ENCODE measurements around the gene HOXA6.

Gene HOXA6

DNA sequence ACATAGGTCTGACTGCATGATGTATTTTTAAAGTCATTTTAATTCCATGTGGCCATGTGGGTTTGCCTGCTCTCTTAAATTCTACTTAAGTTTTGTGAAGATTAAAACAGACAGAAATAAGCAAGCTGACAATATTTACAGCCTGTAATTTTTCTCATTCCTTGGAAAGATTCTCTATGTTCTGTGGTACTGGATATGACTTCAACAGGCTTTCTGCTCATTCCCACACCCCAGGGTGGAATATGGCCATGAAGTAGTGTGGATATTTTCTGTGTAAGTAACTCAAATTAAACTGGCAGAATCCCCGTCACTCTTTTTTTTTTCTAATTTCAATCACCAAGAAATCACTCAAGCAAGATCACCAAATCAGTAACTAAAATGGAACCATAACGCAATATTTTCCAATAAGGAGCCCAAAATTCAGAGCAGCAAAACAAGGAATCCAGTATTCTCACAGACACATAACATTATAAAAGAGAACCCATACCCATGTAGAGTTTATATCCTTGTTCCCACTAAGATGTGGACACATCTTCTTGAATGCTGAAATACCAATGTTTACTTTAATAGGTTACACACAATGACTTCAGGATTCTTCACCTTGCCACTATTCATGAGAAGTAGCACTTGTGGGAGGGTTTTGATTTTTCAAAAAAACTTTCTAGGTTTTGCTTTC is 9.8 kb downstream of the HOXA6 start:
- DNase-seq = no peak

DNA sequence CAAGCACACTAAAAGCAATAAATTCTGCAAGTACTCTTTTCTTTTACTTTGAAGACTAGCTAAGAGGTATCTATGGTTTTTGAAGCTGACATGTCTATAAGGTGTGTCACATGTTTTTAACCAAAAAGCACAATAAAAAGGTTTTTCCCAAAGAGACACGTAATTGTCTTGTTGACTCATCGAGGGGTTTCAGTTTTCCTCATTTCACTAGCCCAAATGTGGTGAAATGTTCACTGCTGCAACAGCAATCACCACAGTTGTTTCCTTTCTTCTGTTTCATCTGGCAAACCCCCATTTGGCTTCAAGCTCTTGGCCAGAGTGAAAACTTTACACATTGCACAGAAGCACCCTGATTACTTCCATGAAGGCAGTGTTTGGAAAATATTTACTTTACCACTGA is 13.2 kb downstream of the HOXA6 start:
- no peak for DNase-seq

DNA sequence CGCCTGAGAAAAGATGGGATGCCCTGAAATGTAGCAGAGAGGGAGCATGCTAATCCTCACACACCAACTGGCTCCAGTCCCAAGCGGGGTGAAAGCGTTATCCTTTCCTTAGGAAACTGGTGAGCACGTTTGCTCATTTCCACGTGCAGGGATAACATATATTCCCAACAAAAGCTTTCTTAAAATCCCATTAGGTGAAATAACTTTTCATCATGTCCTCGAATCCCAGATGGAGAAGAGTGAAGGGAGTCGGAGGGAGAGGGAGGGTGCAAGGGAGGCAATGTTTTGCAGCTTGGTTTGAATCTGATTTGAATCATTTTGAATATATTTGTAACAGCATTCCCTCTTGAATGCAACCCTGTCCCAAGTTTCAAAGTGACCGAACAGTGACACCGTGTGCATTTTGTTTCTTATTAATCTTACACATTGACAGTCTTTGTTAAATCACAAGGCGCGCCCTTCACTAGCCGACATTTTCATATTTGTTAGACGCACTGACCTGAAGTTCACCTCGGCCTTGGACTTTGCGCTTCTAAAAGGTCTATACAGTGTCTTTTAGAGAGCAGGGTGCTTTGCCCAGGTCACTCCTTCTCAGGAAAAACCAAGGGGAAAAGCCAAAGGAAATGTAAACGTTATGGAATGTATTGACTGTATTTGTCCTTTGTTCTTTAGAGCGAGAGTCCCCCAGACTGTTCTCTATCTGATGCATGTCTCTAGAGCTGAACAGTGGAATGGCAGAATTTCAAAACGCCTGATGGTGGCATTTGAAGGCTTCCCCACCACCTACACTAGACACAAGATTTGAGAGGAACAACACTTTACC is 14.0 kb downstream of the HOXA6 start:
- no peak for DNase-seq

DNA sequence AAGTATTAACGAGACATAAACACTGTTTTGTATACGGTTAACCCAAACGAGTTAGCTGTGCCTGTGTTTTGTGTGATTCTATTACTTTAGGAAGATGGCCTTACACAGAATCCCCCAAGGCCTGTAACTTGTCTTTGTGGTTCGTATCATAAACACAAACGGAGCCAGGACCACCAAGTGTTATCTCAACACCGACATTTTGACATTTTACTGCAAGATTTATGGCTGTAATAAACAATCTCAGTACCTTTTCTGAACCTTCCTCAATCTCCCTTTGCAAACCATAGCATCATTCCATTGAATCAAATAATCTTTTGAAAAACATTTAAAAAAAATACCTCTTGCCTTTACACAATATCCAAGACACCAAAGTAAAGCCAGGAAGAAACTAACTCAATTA is 14.6 kb downstream of the HOXA6 start:
- no peak for DNase-seq

DNA sequence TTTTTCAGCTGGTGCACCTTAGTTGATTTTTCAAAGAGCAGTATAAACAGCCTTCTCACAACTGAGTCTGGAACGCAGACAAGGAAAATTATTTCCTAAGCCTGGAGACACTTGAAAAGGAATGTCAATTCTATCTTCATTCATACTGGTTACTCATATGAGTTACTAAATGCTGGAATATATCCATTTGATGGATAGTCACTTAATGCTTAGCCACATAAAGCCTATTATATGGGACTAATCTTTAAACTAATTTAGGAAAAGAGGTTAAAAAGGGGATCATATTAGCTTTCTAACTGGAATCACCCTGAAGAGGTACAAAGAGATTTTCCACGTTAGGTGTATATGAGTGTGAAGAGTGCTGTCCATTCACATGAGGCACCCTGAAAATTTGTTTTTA is 15.4 kb downstream of the HOXA6 start:
- no peak for DNase-seq

GRCh38 chr7:27131390-27131819 is 16.2 kb downstream of the HOXA6 start:
- DNase-seq = no peak

- DNase-seq = peak; percentile 66
These were observed 16.8 kb downstream of the HOXA6 start, which contains the start of gene HOXA4 for GRCh38 chr7:27130540-27131389. TSS of gene HOXA4 (minus strand) at chr7:27130757. CDS start at chr7:27130733, 24 bp downstream.

DNA sequence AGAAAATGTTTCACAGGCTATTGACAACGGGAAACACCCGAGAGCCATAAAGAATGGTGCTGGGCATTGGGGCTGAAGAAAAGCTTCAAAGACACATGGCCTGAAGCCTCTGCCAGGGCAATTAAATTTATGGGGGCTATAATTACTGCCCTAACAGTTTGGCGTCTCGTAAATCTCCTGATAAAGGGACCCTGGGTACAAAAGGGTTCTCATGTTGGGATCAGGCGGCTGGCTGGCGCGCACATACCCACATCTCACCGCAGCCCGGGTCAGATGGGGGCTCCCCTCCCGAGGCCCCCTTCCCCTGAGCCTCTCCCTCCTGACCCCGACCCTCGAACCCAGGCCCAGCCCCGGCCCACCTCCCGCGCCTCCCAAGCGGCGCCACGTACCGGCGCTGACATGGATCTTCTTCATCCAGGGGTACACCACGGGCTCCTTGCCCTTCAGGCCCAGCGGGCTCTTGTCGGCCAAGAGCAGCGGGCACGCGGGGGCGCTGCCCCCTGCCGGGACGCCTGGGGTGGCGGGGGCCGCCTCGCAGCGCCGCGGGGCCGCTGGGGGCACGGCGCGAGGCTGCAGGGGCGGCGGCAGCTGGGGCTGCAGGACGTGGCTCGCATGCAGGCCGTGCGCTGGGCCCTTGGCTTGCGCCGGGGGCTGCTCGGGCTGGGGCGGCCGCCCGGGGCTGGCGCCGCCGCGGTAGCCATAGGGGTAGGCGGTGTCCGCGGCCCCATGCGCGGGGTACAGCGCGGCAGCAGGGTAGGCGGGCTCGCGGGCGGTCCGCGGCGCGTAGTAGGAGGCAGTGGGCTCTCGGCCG is 17.6 kb downstream of the HOXA6 start:
- DNase-seq = no peak

DNA sequence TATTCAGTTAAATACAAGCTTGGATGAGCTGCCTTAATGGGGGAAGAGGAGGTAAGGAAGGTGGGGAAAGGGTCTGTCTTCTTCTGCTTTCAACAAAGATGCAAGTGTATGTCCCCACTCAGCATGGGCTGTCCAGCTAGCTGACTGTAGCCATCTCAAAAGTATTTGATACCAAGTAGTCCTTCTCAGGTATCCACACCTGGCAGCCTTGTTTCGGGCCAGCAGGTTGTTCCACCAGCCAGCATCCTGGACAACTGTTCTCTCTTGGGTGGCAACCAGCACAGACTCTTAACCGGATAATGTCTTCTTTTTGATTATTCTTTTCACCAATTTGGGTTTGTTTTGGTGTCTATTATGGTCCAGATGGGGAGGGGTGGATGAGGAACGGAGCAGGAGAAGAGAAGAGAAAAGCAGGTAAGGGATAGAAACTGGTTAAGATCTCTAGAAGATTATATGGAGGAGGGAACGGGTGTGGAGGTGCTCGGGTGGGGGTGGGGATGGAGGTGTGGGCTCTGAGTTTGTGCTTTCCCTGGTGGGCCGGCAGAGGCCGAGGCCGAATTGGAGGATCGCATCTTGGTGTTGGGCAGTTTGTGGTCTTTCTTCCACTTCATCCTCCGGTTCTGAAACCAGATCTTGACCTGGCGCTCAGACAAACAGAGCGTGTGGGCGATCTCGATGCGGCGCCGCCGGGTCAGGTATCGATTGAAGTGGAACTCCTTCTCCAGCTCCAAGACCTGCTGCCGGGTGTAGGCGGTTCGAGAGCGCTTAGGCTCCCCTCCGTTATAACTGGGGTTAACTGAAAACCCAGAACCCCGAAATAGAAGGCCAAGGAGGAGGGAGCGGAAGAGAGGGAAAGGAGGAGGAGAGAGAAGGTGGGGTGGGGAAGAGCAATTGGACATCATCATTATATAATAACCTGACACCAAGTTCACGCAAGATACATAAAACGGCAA is 18.5 kb downstream of the HOXA6 start:
- no peak for DNase-seq

- DNase-seq = no peak
These were observed 19.5 kb downstream of the HOXA6 start for GRCh38 chr7:27128034-27128433.

- no peak for DNase-seq
These were observed 20.8 kb downstream of the HOXA6 start for GRCh38 chr7:27126596-27127327.

- no peak for DNase-seq
These were observed 21.6 kb downstream of the HOXA6 start for GRCh38 chr7:27125986-27126394.

- DNase-seq = no peak
These were observed 22.5 kb downstream of the HOXA6 start for GRCh38 chr7:27124902-27125689.

GRCh38 chr7:27124096-27124901 is 23.3 kb downstream of the HOXA6 start:
- DNase-seq = no peak

DNA sequence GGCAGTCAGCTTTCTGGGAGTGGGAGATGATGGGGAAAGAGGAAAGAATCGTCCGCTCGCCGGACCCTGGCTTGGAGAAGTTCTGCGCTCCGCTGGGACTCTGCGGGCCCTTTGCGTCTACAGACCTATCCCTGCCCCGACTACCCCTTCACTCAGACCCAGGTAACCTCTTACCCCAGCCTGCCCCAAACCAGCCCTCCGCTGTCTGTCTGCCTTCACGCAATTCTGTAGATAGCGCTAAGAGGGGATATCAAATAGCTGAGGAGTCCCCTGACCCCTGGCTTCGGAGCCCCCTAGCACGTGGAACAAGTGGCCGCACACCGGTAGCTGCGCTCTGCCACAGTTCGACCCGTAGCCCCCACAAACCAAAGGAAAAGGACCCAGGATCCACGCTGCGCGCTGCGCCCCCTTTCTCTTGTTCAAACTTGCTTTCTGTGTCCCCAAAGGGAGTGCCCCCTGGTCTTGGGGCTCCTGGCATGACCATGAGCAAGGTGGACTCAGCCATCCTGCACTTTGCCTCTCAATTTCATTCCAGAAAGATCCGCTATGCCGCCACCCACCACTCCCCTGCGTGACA is 24.0 kb downstream of the HOXA6 start:
- DNase-seq = no peak

DNA sequence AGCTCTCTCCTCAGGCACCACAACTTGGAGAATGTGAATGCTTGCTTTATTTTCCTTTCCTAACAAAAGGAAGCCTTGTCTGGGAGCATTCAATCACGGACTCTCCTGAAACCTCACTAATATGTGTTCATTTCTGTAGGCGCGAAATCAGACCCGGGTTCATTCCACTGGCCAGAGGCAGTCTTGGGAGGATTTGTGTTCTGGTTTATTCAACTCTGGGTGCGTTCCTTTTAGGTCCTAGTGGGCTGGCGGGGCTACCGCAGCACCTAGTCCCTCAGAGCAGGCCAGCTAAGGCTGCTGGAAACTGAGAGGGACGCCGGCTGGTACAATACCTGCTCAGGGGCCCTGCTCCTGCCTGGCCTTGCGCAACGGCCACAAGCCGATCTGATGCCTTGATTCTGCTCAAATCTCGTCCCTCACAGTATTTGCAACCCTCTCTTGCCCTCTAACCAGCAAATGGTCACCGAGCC is 24.5 kb downstream of the HOXA6 start:
- no peak for DNase-seq

DNA sequence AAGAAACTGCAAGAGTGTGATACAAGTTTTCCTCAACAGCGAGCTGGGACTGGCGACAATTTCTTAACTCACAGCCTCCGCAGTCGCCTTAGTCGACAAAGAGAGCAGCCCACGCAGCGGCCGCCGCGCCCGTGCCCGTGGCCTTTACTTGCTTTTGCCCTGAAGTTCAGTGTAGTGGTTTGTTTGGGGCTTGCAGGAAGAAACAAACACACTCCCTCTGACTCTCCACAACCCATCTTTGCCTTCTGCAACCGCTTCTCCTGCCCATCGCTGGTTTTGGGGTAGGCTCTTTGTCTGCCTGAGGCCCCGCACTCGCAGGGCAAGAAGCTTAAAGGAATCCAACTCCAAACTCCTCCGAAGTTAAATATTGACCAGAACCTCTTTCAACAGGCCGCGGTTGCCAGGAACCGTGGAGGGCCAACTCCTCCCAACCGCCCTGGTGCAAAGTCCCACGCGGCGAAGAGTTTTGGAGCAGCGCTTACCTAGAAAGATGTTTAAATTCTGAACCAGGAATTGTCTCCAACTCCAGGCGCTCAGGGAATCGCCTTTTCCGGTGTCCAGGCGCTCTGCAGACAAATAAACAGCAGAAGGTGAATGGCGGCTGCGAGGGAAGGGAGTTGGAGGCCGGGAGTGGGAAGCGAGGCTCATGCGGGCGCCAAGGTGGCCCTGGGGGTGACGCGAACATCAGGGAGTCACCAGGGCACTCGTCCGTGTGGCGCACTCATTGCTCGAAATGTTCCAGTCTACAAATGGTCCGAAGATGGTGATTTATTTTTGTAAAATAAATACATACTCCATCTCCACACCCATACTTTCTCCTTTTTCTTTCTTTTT is 25.3 kb downstream of the HOXA6 start:
- no peak for DNase-seq

All from stimulated activated CD4-positive, alpha-beta T cell treated with anti-CD3 and anti-CD28 coated beads, Interleukin-12 subunit alpha, Interleukin-12 subunit beta, amount 100 ng/mL, for 4 hours (primary cell).